GM12873 (cell line): Measurements from ENCODE around the gene TMEM169.

Experiments
- TF ChIP-seq, protein P1 (sequence below): IDR thresholded peaks from 2 replicates; pipeline ENCODE4 v1.5.1; 2012; ENCODE audit warnings: low read depth, mild to moderate bottlenecking, moderate library complexity, low read length, control low read depth; ENCODE audit not compliant: insufficient read depth; ENCODE audit errors: missing control alignments

The TMEM169 gene

DNA sequence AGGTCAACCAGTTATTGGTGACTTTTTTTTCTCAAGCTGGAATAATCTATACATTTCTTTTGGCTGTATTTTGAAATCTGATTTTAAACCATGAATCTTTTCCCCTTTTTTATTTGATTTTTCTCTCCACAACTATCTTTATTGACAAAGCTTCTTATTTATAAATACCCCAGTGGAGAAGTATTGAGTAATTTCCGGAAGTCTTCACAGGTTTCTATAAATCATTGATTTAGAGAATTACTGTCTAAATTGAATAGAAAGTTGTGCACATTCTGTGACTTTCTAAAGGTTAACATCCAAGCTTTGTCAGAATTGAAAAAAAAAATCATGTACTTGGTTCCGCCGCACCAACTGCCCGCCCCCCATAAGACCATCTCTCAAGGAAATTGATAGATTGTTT is 67.3 kb downstream of the TMEM169 start:
- TF ChIP-seq, protein P1, sequence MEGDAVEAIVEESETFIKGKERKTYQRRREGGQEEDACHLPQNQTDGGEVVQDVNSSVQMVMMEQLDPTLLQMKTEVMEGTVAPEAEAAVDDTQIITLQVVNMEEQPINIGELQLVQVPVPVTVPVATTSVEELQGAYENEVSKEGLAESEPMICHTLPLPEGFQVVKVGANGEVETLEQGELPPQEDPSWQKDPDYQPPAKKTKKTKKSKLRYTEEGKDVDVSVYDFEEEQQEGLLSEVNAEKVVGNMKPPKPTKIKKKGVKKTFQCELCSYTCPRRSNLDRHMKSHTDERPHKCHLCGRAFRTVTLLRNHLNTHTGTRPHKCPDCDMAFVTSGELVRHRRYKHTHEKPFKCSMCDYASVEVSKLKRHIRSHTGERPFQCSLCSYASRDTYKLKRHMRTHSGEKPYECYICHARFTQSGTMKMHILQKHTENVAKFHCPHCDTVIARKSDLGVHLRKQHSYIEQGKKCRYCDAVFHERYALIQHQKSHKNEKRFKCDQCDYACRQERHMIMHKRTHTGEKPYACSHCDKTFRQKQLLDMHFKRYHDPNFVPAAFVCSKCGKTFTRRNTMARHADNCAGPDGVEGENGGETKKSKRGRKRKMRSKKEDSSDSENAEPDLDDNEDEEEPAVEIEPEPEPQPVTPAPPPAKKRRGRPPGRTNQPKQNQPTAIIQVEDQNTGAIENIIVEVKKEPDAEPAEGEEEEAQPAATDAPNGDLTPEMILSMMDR: no peak

GRCh38 chr2:216149741-216150140 is 68.0 kb downstream of the TMEM169 start:
- TF ChIP-seq, protein P1: no peak

GRCh38 chr2:216151313-216152025 is 69.8 kb downstream of the TMEM169 start:
- TF ChIP-seq, protein P1: no peak
